Activated CD8-positive, alpha-beta memory T cell treated with anti-CD3 and anti-CD28 coated beads for 36 hours (primary cell): Measurements from ENCODE around the gene NPR2. TPM values are rescaled to one million over a fixed set of nuclear protein-coding genes. Genes with fewer than 3 reads are reported as not detected.

ENCODE experiments used
- CTCF ChIA-PET: fragments of 350-600 bp; sonication (Branson Sonifier 250); formaldehyde crosslinking; loops from one replicate; lab custom pipeline; 2021; ENCODE audit warnings: antibody characterized with exemption; lab: Charles Lee
- POLR2A ChIA-PET: fragments of 350-600 bp; sonication (Branson Sonifier 250); formaldehyde crosslinking; loops from one replicate; lab custom pipeline; 2021; ENCODE audit warnings: antibody characterized with exemption; lab: Charles Lee
- total RNA-seq, 2 experiments: library from RNA; stranded (reverse); gene quantifications; one replicate each; pipeline ENCODE4 v1.2.3, GENCODE V29; 2021

Gene NPR2
- total RNA-seq, 2 experiments from 2014 or later, result 9.7 TPM

DNA sequence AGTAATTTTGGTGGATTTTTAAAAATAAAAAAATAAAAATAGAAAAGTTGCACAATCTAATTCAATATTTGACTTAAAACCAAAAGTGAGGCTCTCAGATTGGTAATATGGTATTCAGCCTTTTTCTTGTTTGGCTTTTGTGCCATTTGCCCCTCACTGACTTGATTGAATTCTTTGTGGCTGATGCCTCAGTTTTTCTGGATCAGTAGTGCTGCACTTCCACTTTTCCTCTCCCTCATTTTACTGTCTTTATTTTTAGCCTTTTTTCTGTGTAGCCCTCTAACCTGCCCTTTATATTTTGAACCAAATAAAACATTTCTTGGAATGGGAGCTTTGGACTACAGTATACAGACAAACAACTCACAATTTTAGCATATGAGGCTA lies 33.5 kb upstream of the NPR2 start:
- ChIA-PET CTCF (interaction anchor here (1.1 kb wide), 1 partner anchor 32 kb away, joined by 3 read pairs; no protein-coding TSS in a partner anchor), POLR2A (no interaction called here)

DNA sequence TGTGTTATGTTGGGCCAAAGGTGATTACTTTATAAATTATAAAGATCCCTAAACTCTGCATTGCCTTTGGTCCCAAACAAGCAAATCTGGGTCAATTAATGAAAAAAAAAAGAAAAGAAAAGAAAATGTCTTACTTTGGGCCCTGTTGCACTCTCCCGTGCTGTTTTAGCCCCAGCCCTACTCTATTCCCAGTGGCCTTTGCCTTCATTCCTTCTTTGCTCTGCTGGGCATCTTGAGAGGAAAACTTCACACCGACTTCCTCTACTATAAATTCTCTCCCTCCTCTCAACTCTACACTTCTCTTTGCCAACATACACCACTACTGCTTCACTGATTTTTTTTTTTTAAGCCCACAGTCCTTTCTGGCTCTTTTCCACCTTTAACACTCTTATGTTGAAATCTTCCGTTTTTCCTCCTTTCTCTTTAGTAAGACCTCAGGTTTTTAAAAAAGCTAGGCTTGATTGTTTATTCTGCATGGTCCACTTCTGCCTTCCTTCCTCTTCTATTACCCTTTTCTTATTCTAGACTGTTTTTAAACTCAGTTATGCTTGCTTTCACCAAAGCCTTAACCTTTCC lies 32.8 kb upstream of the NPR2 start:
- ChIA-PET CTCF (interaction anchor here (1.1 kb wide), 1 partner anchor 32 kb away, joined by 3 read pairs; no protein-coding TSS in a partner anchor), POLR2A (no interaction called here)

DNA sequence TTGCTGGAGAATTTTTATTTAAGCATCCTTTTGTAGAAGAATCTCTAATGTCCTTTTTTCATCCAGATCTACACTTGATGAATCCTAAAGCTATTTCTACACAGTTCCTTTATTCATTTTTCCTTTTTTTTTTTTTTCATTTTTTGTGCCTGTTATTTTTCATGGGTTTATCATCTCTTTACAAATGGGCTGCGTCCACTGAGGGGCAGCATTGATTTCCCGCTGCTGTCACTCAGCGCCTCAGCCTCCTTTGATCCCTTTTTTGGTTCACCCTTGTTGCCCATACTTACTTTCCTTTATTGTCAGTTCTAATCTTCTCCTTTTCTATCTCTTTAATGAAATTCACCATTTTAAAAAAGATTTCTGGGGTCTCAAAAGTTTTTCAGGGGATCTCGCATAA lies 31.6 kb upstream of the NPR2 start:
- ChIA-PET POLR2A (interaction anchor here (0.6 kb wide), 2 partner anchors 25 to 37 kb away, joined by 3 to 4 read pairs; no protein-coding TSS in a partner anchor), CTCF (interaction anchor here (0.8 kb wide), 1 partner anchor 31 kb away, joined by 3 read pairs; no protein-coding TSS in a partner anchor)

GRCh38 chr9:35760651-35761050 lies 30.7 kb upstream of the NPR2 start:
- ChIA-PET POLR2A (no interaction called here), CTCF (interaction anchor here (1.5 kb wide), 2 partner anchors 12 to 121 kb away, joined by 3 to 4 read pairs; no protein-coding TSS in a partner anchor)

DNA sequence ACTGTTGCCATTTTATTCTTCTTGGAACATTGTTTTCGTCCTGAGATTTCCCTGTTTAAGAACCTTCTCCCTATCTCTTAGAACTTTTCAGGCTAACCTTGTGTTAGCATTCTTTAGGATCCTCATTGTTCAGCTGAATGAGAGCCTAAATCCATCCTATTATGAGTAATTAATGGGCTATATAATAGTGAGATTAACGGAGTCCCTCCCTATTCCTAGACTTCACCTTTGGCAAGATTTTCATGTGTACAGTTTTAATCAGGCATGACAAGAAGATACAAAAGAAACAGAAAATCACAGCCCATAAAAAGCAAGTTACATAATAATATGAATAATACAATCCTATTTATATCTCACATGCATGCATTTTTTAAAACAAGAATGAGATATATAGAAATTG lies 28.2 kb upstream of the NPR2 start:
- POLR2A ChIA-PET, result no interaction called here
- CTCF ChIA-PET, result no interaction called here

DNA sequence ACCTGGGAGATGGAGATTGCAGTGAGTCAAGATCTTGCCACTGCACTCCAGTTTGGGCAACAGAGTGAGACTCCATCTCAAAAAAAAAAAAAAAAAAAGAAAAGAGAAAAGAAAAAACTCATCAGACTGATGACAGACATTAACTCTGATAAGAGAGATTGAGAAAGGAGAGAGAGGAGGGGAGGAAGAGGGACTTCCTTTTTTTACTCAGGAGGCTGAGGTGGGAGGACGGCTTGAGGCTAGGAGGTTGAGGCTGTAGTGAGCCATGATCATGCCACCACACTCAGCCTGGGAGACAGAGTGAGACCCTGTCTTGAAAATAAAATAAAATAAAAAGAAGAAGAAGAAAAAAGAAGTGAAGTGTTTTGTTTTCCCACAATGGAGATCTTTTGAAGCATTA lies 27.6 kb upstream of the NPR2 start:
- ChIA-PET POLR2A (no interaction called here), CTCF (interaction anchor here (1.4 kb wide), 1 partner anchor 27 kb away, joined by 4 read pairs; no protein-coding TSS in a partner anchor)

DNA sequence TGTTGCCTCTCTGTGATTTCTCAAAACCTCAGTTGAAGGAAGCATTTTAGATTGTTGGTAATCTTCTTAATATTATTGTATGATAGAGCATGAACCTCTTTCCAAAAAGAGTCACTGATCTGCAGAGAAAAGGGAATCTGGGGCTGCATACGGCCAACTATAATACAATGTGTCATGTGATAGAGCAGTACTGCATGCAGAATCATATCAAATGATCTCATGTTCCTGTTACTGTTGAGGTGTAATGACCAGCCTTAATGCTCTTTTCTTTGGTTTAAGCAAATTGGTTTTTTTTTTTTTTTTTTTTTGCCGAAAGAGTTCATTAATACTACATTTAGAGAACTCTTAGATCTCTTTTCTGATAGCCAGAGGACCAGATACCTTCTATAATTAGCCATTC lies 24.4 kb upstream of the NPR2 start:
- CTCF ChIA-PET, result interaction anchor here (0.7 kb wide), 1 partner anchor 158 kb away, joined by 3 read pairs; no protein-coding TSS in a partner anchor

GRCh38 chr9:35767458-35767857 lies 23.9 kb upstream of the NPR2 start:
- CTCF ChIA-PET, result interaction anchor here (0.7 kb wide), 1 partner anchor 158 kb away, joined by 3 read pairs; no protein-coding TSS in a partner anchor
- POLR2A ChIA-PET, result interaction anchor here (0.7 kb wide), 1 partner anchor 46 kb away, joined by 3 read pairs; no protein-coding TSS in a partner anchor

More for the DNA sequence above, 24.4 kb upstream of the NPR2 start:
- POLR2A ChIA-PET, result no interaction called here

GRCh38 chr9:35769763-35770162 lies 21.6 kb upstream of the NPR2 start:
- CTCF ChIA-PET, result interaction anchor here (1.7 kb wide), 1 partner anchor 20 kb away, joined by 6 read pairs; no protein-coding TSS in a partner anchor
- POLR2A ChIA-PET, result no interaction called here

DNA sequence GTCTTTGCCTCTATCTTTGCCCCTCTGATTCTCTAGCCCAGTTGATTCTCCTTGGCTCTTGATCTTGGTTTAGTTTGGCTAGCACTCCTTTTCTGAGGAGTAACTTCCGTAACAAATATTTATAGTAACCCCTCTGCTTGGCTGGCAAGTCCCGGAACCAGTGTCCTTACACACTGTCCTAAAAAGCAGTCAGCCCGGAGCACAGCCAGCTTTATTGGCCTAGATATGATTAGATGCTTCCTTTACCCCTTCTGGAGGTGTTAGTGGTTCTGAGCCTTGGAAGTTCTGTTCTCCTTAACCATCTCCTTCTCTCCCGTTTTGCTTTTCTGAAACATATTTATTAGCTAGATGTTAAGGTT lies 20.3 kb upstream of the NPR2 start:
- CTCF ChIA-PET, result interaction anchor here (0.5 to 1.2 kb wide), 2 partner anchors 19 to 117 kb away, joined by 3 to 5 read pairs; no protein-coding TSS in a partner anchor
- POLR2A ChIA-PET, result no interaction called here

GRCh38 chr9:35771534-35771933 lies 19.9 kb upstream of the NPR2 start:
- ChIA-PET POLR2A (no interaction called here), CTCF (interaction anchor here (0.5 to 1.8 kb wide), 3 partner anchors 17 to 116 kb away, joined by 3 to 5 read pairs (median 5); no protein-coding TSS in a partner anchor)

GRCh38 chr9:35771943-35772342 lies 19.4 kb upstream of the NPR2 start:
- ChIA-PET POLR2A (no interaction called here), CTCF (interaction anchor here (1.8 kb wide), 1 partner anchor 17 kb away, joined by 5 read pairs; no protein-coding TSS in a partner anchor)

DNA sequence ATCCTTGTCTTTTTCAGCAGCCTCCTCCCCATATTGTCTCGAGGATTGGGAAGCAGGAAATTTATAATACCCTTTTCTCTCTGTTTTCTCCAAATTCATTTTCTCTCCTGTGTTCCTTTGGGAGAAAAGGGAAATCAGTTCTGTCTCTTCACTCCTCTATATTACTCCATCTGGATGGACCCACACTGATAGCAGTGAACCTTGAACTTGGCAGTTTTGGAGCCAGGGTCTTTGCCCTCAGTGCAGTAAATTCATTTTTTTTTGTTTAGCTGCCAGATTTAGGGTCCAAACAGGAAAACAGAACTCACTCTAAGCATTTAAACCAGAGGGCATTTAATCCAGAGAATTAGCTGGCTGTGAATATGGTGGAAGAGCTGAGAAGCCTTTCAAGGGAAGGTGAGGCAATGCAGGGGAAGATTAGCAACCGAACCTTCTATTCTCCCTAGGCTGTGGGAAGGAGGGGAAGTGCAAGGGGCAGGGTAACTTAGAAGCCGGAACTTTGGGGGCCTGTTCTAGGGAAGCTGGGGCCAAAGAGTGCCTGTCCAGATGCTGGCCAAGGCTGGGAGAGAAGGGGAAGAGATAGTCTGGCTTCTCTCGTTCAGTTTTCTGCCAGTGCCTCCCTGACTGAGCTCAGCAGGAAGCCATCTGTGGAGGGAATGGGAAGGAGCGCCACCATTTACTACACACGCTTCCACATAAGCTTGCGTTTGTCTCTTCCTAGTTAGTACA lies 16.3 kb upstream of the NPR2 start:
- POLR2A ChIA-PET, result no interaction called here
- CTCF ChIA-PET, result interaction anchor here (1.0 to 3.6 kb wide), 2 partner anchors 15 to 107 kb away, joined by 3 to 8 read pairs; no protein-coding TSS in a partner anchor

GRCh38 chr9:35776018-35776417 lies 15.4 kb upstream of the NPR2 start:
- ChIA-PET POLR2A (no interaction called here), CTCF (interaction anchor here (1.0 to 3.6 kb wide), 2 partner anchors 14 to 106 kb away, joined by 3 to 8 read pairs; no protein-coding TSS in a partner anchor)

GRCh38 chr9:35778496-35778895 lies 12.9 kb upstream of the NPR2 start:
- ChIA-PET CTCF (interaction anchor here (0.9 to 3.6 kb wide), 3 partner anchors 12 to 120 kb away, joined by 3 to 8 read pairs (median 4); no protein-coding TSS in a partner anchor), POLR2A (no interaction called here)

DNA sequence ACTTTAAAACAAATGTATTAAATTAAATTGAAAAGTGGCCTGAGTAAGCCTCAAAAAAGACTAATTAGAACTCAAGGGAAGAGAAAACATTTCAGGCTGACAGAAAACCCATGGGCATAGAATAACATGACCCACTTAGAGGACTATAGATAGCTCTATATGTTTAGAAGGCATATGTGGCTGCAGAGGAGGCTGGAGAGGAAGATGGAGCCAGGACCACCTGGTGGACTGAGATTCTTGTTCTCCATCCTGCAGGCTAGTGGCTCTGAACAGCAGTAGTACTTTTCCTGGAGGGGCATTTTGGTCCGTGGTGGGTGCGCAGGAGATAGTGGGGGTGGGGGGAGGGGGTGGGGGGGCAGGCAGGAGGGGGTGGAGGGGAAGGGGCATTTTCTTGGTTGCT lies 10.3 kb upstream of the NPR2 start:
- ChIA-PET POLR2A (no interaction called here), CTCF (no interaction called here)

DNA sequence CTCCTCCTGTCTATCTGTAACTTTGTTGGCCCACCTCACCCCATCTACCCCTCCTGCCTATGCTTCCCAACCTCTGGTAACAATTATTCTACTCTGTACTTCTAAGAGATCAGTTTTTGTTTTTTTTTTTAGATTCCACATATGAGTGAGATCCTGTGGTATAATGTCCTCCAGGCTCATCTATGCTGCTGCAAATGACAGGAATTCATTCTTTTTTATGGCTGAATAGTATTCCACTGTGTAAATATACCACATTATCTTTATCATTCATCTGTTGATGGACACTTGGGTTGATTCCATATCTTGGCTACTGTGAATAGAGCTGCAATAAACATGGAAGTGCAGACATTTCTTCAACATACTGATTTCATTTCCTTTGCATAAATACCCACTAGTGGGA lies 8.0 kb upstream of the NPR2 start:
- ChIA-PET CTCF (no interaction called here), POLR2A (no interaction called here)

GRCh38 chr9:35789541-35789940 lies 1.9 kb upstream of the NPR2 start:
- CTCF ChIA-PET, result interaction anchor here (0.6 to 2.9 kb wide), 23 partner anchors 9 to 810 kb away, joined by 3 to 17 read pairs (median 3); partner anchors contain the start of genes FAM221B and TMEM8B

GRCh38 chr9:35790025-35790384 lies 1.4 kb upstream of the NPR2 start:
- ChIA-PET CTCF (interaction anchor here (0.5 to 2.9 kb wide), 25 partner anchors 9 to 160 kb away, joined by 3 to 17 read pairs (median 3); partner anchors contain the start of genes FAM221B and TMEM8B), POLR2A (interaction anchor here (0.6 kb wide), 1 partner anchor 41 kb away, joined by 3 read pairs; the partner anchor contains the start of genes GBA2 and RGP1)

More at GRCh38 chr9:35789541-35789940, 1.9 kb upstream of the NPR2 start:
- POLR2A ChIA-PET, result no interaction called here
